Activated gamma-delta T cell treated with anti-CD3 and anti-CD28 coated beads, Interleukin-2, amount 50 U/mL, for 16 hours (primary cell): ENCODE results near the gene UCP3.

ENCODE experiments used
- DNase-seq: peaks from one replicate; pipeline ENCODE4 v3.0.0-alpha.2; 2020; ENCODE audit warnings: low read depth

The UCP3 gene

DNA sequence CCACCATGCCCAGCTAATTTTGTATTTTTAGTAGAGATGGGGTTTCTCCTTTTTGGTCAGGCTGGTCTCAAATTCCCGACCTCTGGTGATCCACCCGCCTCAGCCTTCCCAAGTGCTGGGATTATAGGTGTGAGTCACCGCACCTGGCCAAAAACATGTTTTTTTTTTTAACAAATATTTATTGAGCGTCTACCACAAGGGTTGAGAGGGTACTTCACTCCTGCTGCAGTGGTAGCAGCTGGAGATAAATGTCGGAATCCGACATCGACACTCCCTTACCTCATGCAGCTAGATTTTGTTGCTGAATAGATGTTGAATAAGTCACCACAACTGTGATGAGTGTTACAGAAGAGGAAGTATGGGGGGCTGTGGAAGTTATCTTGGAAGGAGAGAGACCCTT lies 57.1 kb downstream of the UCP3 start:
- no peak for DNase-seq

DNA sequence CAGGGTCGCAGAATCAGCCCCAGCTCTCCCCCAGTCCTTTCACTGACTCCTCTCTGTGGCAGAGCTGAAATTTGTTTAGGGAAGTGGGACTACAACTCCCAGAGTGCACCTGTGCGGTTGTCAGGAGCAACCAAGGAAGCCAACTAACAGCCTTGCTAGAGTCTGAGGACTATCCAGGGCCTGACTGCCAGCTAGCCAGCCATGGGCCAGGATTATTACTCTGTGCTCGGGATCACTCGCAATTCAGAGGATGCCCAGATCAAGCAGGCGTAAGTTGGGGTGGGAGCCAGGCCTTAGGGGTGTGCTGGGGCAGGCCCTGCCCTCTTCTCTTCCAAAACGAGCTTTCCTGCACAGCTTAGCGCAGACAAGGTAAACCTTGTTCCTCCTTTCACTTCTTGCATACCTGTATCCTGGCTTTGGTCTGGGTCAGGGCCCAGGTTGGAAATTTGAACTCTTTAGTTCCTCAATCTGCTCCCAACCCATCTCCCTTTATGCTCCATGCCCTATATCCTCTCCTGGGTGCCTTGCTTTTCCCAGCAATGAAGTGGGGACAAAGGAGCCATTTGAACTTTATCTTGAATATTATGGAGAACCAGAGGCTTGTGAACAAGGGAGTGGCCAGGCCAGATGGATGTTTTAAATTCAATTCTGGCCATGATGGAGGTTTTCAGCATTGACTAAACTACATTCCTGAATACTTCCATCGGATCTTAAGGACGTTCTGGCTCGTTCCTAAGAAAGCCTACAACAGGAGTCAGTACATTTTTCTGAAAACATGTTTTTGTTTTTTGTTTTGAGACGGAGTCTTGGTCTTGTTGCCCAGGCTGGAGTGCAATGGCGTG lies 57.8 kb downstream of the UCP3 start, which contains the start of gene DNAJB13:
DNAJB13 (plus strand) TSS at position 158 of the 842 bp plus-strand sequence; CDS start at position 202, 44 bp downstream.
- no peak for DNase-seq
